ENCODE measurements around the gene TALDO1. TPM values are rescaled to one million over a fixed set of nuclear protein-coding genes. Genes with fewer than 3 reads are reported as not detected.

The TALDO1 gene
- total and polyA plus RNA-seq, 10 of the 15 experiments (the other 5 are each of a cell fraction or from before 2014, with no cell fraction given), result 121 to 302 (median 182) TPM

DNA sequence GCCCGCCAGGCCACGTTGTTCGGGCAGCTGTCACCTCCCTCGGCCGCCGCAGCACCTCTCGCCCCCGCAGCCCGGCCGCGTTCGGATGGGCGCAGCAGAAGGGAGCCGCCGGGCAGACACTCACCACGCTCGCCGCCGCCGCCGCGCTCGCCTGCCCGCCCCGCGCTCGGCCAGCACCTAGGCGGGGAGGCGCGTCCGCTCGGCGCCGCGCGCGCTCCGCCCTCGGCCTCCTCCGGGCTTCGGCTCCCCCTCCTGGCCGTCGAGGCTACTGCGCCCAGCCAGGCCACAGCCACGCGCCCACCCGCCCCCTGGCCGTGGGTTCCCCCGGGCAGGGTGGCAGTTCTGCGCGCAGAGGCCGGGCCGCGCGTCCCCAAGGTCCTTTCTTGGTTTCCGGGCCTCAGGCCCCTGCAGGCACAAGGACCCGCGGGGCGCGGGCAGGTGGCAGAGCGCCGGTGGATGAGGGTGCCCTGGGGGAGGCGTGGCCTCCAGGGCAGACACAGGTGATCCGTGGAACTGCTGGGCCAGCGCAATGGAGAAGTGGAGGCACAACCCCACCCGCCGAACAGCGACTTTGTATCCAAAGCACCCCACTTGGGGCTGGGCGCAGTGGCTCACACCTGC is 50.9 kb downstream of the TALDO1 start, which contains the start of gene SLC25A22 (continued):
- TF ChIP-seq, protein P1, sequence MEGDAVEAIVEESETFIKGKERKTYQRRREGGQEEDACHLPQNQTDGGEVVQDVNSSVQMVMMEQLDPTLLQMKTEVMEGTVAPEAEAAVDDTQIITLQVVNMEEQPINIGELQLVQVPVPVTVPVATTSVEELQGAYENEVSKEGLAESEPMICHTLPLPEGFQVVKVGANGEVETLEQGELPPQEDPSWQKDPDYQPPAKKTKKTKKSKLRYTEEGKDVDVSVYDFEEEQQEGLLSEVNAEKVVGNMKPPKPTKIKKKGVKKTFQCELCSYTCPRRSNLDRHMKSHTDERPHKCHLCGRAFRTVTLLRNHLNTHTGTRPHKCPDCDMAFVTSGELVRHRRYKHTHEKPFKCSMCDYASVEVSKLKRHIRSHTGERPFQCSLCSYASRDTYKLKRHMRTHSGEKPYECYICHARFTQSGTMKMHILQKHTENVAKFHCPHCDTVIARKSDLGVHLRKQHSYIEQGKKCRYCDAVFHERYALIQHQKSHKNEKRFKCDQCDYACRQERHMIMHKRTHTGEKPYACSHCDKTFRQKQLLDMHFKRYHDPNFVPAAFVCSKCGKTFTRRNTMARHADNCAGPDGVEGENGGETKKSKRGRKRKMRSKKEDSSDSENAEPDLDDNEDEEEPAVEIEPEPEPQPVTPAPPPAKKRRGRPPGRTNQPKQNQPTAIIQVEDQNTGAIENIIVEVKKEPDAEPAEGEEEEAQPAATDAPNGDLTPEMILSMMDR (IDR thresholded peaks at IDR 0.05 in 2 of 3, conservative IDR thresholded peaks at IDR 0.05 in 1 of 3; ENCODE audit: control insufficient read depth in 2 of 3, extremely low read depth in 1 of 3, insufficient read depth in 1 of 3, low read depth in 3 of 3, low read length in 3 of 3), result peak; percentile 63 to 86 (median 67); a peak in 4 of 6 replicates
- no peak for TF ChIP-seq ESRRA (IDR thresholded peaks at IDR 0.05; ENCODE audit: low read length)

DNA sequence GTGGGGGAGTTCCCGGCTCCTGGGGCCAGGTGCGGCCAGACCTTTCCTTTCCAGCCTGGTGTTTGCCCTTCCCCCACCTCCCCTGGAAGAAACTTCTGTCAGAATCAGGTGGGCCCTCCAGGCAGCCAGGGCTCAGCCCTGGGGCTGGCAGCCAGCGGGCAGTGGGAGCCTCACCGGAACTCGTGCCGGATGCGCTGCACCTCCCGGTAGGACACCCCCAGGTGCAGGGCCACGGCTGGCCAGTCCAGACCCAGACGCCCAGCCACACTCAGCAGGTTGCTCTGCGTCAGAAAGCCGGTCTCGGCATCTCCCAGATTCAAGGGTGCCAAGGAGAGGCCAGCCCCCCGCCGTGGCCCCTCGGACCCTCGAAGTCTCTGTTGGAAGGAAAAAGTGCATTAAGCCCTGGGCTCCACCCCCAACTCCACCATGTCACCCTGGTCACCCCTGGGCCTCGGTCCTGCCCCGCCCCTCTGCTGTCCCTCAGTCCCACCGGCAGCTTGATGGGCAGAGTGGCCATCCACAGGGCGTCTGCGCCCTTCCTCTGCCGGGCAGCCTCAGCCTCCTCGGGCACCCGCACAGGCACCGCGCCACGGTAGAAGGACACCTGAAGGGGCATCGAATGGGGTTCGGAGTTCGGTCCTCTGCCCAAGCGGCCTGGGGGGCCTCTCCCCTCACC is 52.5 kb downstream of the TALDO1 start:
- RAD21 ChIA-PET (ENCODE audit: unreplicated experiment), result no interaction called here
- ATAC-seq, result no peak
- TF ChIP-seq, protein P2, sequence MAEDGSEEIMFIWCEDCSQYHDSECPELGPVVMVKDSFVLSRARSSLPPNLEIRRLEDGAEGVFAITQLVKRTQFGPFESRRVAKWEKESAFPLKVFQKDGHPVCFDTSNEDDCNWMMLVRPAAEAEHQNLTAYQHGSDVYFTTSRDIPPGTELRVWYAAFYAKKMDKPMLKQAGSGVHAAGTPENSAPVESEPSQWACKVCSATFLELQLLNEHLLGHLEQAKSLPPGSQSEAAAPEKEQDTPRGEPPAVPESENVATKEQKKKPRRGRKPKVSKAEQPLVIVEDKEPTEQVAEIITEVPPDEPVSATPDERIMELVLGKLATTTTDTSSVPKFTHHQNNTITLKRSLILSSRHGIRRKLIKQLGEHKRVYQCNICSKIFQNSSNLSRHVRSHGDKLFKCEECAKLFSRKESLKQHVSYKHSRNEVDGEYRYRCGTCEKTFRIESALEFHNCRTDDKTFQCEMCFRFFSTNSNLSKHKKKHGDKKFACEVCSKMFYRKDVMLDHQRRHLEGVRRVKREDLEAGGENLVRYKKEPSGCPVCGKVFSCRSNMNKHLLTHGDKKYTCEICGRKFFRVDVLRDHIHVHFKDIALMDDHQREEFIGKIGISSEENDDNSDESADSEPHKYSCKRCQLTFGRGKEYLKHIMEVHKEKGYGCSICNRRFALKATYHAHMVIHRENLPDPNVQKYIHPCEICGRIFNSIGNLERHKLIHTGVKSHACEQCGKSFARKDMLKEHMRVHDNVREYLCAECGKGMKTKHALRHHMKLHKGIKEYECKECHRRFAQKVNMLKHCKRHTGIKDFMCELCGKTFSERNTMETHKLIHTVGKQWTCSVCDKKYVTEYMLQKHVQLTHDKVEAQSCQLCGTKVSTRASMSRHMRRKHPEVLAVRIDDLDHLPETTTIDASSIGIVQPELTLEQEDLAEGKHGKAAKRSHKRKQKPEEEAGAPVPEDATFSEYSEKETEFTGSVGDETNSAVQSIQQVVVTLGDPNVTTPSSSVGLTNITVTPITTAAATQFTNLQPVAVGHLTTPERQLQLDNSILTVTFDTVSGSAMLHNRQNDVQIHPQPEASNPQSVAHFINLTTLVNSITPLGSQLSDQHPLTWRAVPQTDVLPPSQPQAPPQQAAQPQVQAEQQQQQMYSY (CRISPR knock-in tag; IDR thresholded peaks at IDR 0.05), result no peak
- Histone ChIP-seq H3K9me3 (replicated peaks; ENCODE audit: control insufficient read depth, insufficient read depth, low read length) (no peaks in the 10 kb centered on the region), H3K27me3 (replicated peaks in 1 of 2; ENCODE audit: control insufficient read depth in 2 of 2, insufficient read depth in 2 of 2, low read length in 1 of 2) (no peaks in the 10 kb centered on the region), H2AFZ (ENCODE audit: control insufficient read depth, low read depth, low read length) (no peak overlapping the region), H3K4me1 (ENCODE audit: control insufficient read depth, insufficient read depth, low read length) (peaks cover 26% of the 10 kb centered on the region), H3K36me3 (ENCODE audit: control insufficient read depth in 2 of 2, insufficient read depth in 2 of 2, low read length in 1 of 2) (peaks cover 0 to 10% of the 10 kb centered on the region in 2 experiments; a peak in 2 of 4 replicates), H3K27ac (ENCODE audit: control insufficient read depth, insufficient read depth) (no peak overlapping the region), H3K9ac (ENCODE audit: control insufficient read depth, insufficient read depth, low read length) (no peak overlapping the region), H3K4me3 (no peak overlapping the region), H4K20me1 (ENCODE audit: control insufficient read depth, insufficient read depth) (no peaks in the 10 kb centered on the region), H3K79me2 (ENCODE audit: control insufficient read depth, insufficient read depth, low read length) (peaks cover 38% of the 10 kb centered on the region), H3K4me2 (ENCODE audit: control insufficient read depth, insufficient read depth) (no peak overlapping the region)
- SMC1A ChIA-PET (ENCODE audit: uncharacterized antibody, unreplicated experiment), result no interaction called here
- CTCF ChIA-PET, result no interaction called here
- POLR2A ChIA-PET, result no interaction called here
- in situ Hi-C loops (cut with MboI), result loop anchor here (25.0 kb wide), 1 partner anchor 1588 kb away; the partner anchor contains the start of gene CD81
- DNase-seq (ENCODE audit: low read depth, low spot score), result no peak
- 95% methylated on average over 32 of the region's 32 CpGs for WGBS (ENCODE audit: insufficient coverage, insufficient replicate concordance, low lambda C conversion rate, missing lambda C conversion rate)
- intact Hi-C loops (cut with micrococcal nuclease; ENCODE audit: unreplicated experiment), result loop anchor here (5.0 kb wide), 1 partner anchor 52 kb away; the partner anchor contains the start of gene TALDO1
- FAIRE-seq, result no peak
- BruUV-seq (replicated peaks), result TSS peak; percentile 18

All from GM12878 (cell line).